Nephron progenitor cell (in vitro differentiated cells): Measurements from ENCODE around the gene PPP1R3D.

Experiments used
- DNase-seq: peaks from one replicate; pipeline ENCODE4 v3.0.0; 2021
- H3K27ac Mint-ChIP-seq: 2 replicates; pipeline ENCODE4 v1.8.0; 2021; ENCODE audit warnings: mild to moderate bottlenecking, moderate library complexity, mixed read lengths
- H3K27me3 Mint-ChIP-seq: 2 replicates; pipeline ENCODE4 v1.8.0; 2021; ENCODE audit warnings: mild to moderate bottlenecking, low read depth, mixed read lengths; ENCODE audit not compliant: poor library complexity
- H3K36me3 Mint-ChIP-seq: 2 replicates; pipeline ENCODE4 v1.8.0; 2021; ENCODE audit warnings: low read depth, mixed read lengths
- H3K4me1 Mint-ChIP-seq: 2 replicates; pipeline ENCODE4 v1.8.0; 2021; ENCODE audit warnings: mixed read lengths
- H3K4me3 Mint-ChIP-seq: 2 replicates; pipeline ENCODE4 v1.8.0; 2021; ENCODE audit warnings: mild to moderate bottlenecking, moderate library complexity, mixed read lengths
- H3K9me3 Mint-ChIP-seq: 2 replicates; pipeline ENCODE4 v1.8.0; 2021; ENCODE audit warnings: mild to moderate bottlenecking, moderate library complexity, mixed read lengths
- CTCF ChIP-seq: fragments of 200-600 bp; sonication (generic); IDR thresholded peaks from 2 replicates; pipeline ENCODE4 v1.5.0; 2021; ENCODE audit warnings: antibody characterized with exemption

Gene PPP1R3D

GRCh38 chr20:59936409-59936808, 3.7 kb downstream of the PPP1R3D start:
- no peak overlapping the region for H3K27ac Mint-ChIP-seq
- peaks cover 29% of the 10 kb centered on the region for H3K27me3 Mint-ChIP-seq
- no peak overlapping the region for H3K4me3 Mint-ChIP-seq
- DNase-seq = no peak
- peaks cover 14% of the 10 kb centered on the region for H3K36me3 Mint-ChIP-seq
- no peak for TF ChIP-seq CTCF
- peaks cover 39% of the 10 kb centered on the region for H3K4me1 Mint-ChIP-seq
- H3K9me3 Mint-ChIP-seq = no peaks in the 10 kb centered on the region

GRCh38 chr20:59935457-59936185, 4.5 kb downstream of the PPP1R3D start:
- peaks cover 37% of the 10 kb centered on the region for H3K4me1 Mint-ChIP-seq
- H3K27ac Mint-ChIP-seq = no peak overlapping the region
- no peak for DNase-seq
- peaks cover 14% of the 10 kb centered on the region for H3K36me3 Mint-ChIP-seq
- H3K4me3 Mint-ChIP-seq = no peak overlapping the region
- no peak for TF ChIP-seq CTCF
- no peaks in the 10 kb centered on the region for H3K9me3 Mint-ChIP-seq
- H3K27me3 Mint-ChIP-seq = peaks cover 29% of the 10 kb centered on the region

GRCh38 chr20:59933849-59934585, 6.1 kb downstream of the PPP1R3D start:
- H3K4me1 Mint-ChIP-seq = peaks cover 35% of the 10 kb centered on the region
- peak overlapping the region; percentile 78 for H3K4me3 Mint-ChIP-seq
- DNase-seq = peak; percentile 87
- H3K36me3 Mint-ChIP-seq = peaks cover 14% of the 10 kb centered on the region
- H3K27ac Mint-ChIP-seq = no peak overlapping the region
- H3K9me3 Mint-ChIP-seq = no peaks in the 10 kb centered on the region
- peaks cover 36% of the 10 kb centered on the region for H3K27me3 Mint-ChIP-seq
- peak; percentile 84 for TF ChIP-seq CTCF

- Mint-ChIP-seq H3K27me3 (peaks cover 30% of the 10 kb centered on the region), H3K9me3 (no peaks in the 10 kb centered on the region), H3K4me1 (peaks cover 29% of the 10 kb centered on the region), H3K4me3 (peak within 1 kb of the TSS; percentile 78), H3K36me3 (peaks cover 9% of the 10 kb centered on the region), H3K27ac (no peak within 1 kb of the TSS)
- peak; percentile 9 for DNase-seq
- TF ChIP-seq CTCF = no peak
Observed at GRCh38 chr20:59933296-59933848, 6.7 kb downstream of the PPP1R3D start, which contains the start of gene SYCP2. TSS of gene SYCP2 (minus strand) at chr20:59933637. CDS start at chr20:59922413, 11,224 bp downstream.

GRCh38 chr20:59932616-59933295, 7.3 kb downstream of the PPP1R3D start:
- H3K36me3 Mint-ChIP-seq = peaks cover 6% of the 10 kb centered on the region
- DNase-seq = no peak
- H3K4me3 Mint-ChIP-seq = no peak overlapping the region
- no peak for TF ChIP-seq CTCF
- peaks cover 22% of the 10 kb centered on the region for H3K4me1 Mint-ChIP-seq
- no peak overlapping the region for H3K27ac Mint-ChIP-seq
- peaks cover 25% of the 10 kb centered on the region for H3K27me3 Mint-ChIP-seq
- H3K9me3 Mint-ChIP-seq = no peaks in the 10 kb centered on the region
